D341Med (cell line): ENCODE measurements around the gene BCOR.

Experiments used
- DNase-seq: peaks from one replicate; pipeline ENCODE4 v3.0.0; 2012; ENCODE audit warnings: low spot score

Gene BCOR

GRCh38 chrX:40003428-40004245 lies 94.1 kb downstream of the BCOR start:
- no peak for DNase-seq

GRCh38 chrX:40003071-40003427 lies 94.7 kb downstream of the BCOR start:
- no peak for DNase-seq
